Esophagus squamous epithelium (tissue), 5 donors: Measurements from ENCODE around the gene PRDM10. TPM values are rescaled to one million over a fixed set of nuclear protein-coding genes. Genes with fewer than 3 reads are reported as not detected.
"Not testable (repeated sequence)": the region's sequence is repeated elsewhere in the genome, so short reads cannot be mapped to it uniquely, and the experiment has no call there.

Experiments
- DNase-seq: peaks from one replicate; lab custom pipeline; 2025; lab: John Stamatoyannopoulos, UW
- H3K27ac ChIP-seq, 4 donors: fragments of 200-600 bp; sonication (generic); one replicate each; pipeline ENCODE4 v1.5.1; 2016 to 2019; ENCODE audit warnings: mild to moderate bottlenecking in 1 of 4
- H3K27me3 ChIP-seq, 4 donors: fragments of 200-600 bp; sonication (generic); 1 replicate in 3 of 4; 2 replicates in 1 of 4; pipeline versions ENCODE4 v1.5.1 to v1.6.0; 2017 to 2021; ENCODE audit warnings: antibody characterized with exemption in 1 of 4
- H3K36me3 ChIP-seq, 3 donors: fragments of 200-600 bp; sonication (generic); one replicate each; pipeline ENCODE4 v1.5.1; 2016 to 2019
- H3K4me1 ChIP-seq, 3 donors: fragments of 200-600 bp; sonication (generic); one replicate each; pipeline ENCODE4 v1.5.1; 2017 to 2019
- H3K4me3 ChIP-seq, 4 donors: fragments of 200-600 bp; sonication (generic); 1 replicate in 3 of 4; 2 replicates in 1 of 4; pipeline ENCODE4 v1.5.1; 2016 to 2019; ENCODE audit warnings: mild to moderate bottlenecking in 2 of 4, moderate library complexity in 1 of 4
- H3K9me3 ChIP-seq, 3 donors: fragments of 200-600 bp; sonication (generic); one replicate each; pipeline ENCODE4 v1.5.1; 2016 to 2019
- CTCF ChIP-seq, 6 experiments: fragments of 450-650 bp in 4 of 6; fragments of 200-600 bp in 2 of 6; sonication (generic) in 2 of 6; IDR thresholded peaks; one replicate each; pipeline ENCODE4 v1.5.1; 2016 to 2019; ENCODE audit warnings: antibody characterized with exemption in 6 of 6, mild to moderate bottlenecking in 4 of 6, moderate library complexity in 4 of 6
- POLR2A ChIP-seq, 4 donors: fragments of 450-650 bp; IDR thresholded peaks; one replicate each; pipeline ENCODE4 v1.6.1; 2017; ENCODE audit warnings: antibody characterized with exemption in 4 of 4, mild to moderate bottlenecking in 4 of 4, moderate library complexity in 3 of 4
- WGBS, 2 donors: methylation state at CpG; one replicate each; pipeline ENCODE4 v1.1.5; 2018; 5-methylcytosine and 5-hydroxymethylcytosine counted together
- intact Hi-C: fragments of 100-400 bp; cut with DNase I; formaldehyde crosslinking; loops from one replicate; pipeline ENCODE4 v1.15.0; 2022
- total RNA-seq, 4 donors: library from RNA; depleted of rRNA; stranded (reverse); fragments of >200 nt; gene quantifications; one replicate each; pipeline ENCODE4 v1.1.0, GENCODE V29; 2016
- donor health status: DM: yes; HTN: yes; CAD: no.

PRDM10 gene
- total RNA-seq, 4 donors from 2014 or later = 7.3 to 11.2 (median 7.7) TPM

GRCh38 chr11:130020323-130020722, 17.7 kb upstream of the PRDM10 start:
- Histone ChIP-seq H3K27me3 (no peaks in the 10 kb centered on the region), H3K4me3 (no peak overlapping the region), H3K36me3 (no peaks in the 10 kb centered on the region), H3K4me1 (peaks cover 0 to 11% (median 4%) of the 10 kb centered on the region in 3 donors), H3K9me3 (no peaks in the 10 kb centered on the region), H3K27ac (no peak overlapping the region)
- no peak for TF ChIP-seq POLR2A (IDR thresholded peaks at IDR 0.05)
- no peak for TF ChIP-seq CTCF (IDR thresholded peaks at IDR 0.05)
- intact Hi-C loops = no loop called here
- 81 to 88% methylated on average over 4 of the region's 4 CpGs for WGBS, 2 donors
- DNase-seq = no peak

DNA sequence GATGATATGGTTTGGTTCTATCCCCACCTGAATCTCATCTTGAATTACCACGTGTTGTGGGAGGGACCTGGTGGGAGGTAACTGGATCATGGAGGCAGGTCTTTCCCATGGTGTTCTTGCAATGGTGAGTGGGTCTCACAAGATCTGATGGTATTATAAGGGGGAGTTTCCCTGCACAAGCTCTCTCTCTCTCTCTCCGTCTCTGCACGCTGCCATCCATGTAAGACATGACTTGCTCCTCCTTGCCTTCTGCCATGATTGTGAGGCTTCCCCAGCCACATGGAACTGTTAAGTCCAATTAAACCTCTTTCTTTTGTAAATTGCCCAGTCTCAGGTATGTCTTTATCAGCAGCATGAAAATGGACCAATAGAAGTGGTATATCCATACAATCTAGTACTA, 13.2 kb upstream of the PRDM10 start:
- intact Hi-C loops, H3K27me3 ChIP-seq, H3K27ac ChIP-seq, H3K4me3 ChIP-seq, H3K4me1 ChIP-seq, H3K9me3 ChIP-seq, DNase-seq, H3K36me3 ChIP-seq: not testable (repeated sequence)
- 91 to 95% methylated on average over 3 of the region's 3 CpGs for WGBS, 2 donors

- H3K9me3 ChIP-seq = no peaks in the 10 kb centered on the region
- TF ChIP-seq CTCF (IDR thresholded peaks at IDR 0.05) (no peak), POLR2A (IDR thresholded peaks at IDR 0.05) (no peak)
- H3K27me3 ChIP-seq = no peaks in the 10 kb centered on the region
- H3K36me3 ChIP-seq = no peaks in the 10 kb centered on the region
- H3K4me3 ChIP-seq = no peak overlapping the region
- no peak overlapping the region for H3K27ac ChIP-seq
- intact Hi-C loops = no loop called here
- H3K4me1 ChIP-seq = peaks cover 0 to 12% (median 7%) of the 10 kb centered on the region in 3 donors
- no peak for DNase-seq
Measured at GRCh38 chr11:130008326-130008725, 5.7 kb upstream of the PRDM10 start.

DNA sequence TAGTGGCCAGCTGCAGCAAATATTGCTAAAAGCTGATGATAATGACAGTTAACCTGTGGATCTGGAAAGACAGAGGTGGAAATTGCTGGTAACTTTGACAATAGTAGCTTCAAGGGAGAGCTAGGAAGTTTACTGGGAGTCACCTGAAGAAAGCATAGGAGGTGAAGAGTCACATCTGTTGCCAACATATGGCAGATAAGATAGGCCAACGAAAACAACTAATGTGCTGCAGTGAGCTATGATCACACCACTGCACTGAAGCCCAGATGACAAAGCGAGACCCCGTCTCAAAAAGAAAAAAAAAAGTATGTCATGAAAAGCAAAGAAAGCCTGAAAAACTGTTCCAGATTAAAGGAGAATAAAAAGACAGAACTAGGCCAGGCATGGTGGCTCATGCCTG, 4.3 kb upstream of the PRDM10 start:
- Histone ChIP-seq H3K4me1 (peaks cover 0 to 12% (median 7%) of the 10 kb centered on the region in 3 donors), H3K27me3 (no peaks in the 10 kb centered on the region), H3K9me3 (no peaks in the 10 kb centered on the region), H3K4me3 (no peak overlapping the region), H3K27ac (no peak overlapping the region), H3K36me3 (no peaks in the 10 kb centered on the region)
- no peak for TF ChIP-seq POLR2A (IDR thresholded peaks at IDR 0.05)
- TF ChIP-seq CTCF (IDR thresholded peaks at IDR 0.05) = no peak
- WGBS, 2 donors = 84 to 90% methylated on average over 3 of the region's 3 CpGs
- intact Hi-C loops = no loop called here
- no peak for DNase-seq

GRCh38 chr11:130003717-130004001, 1.0 kb upstream of the PRDM10 start:
- peak overlapping the region; percentile 73 to 94 (median 90) for H3K4me3 ChIP-seq
- TF ChIP-seq CTCF (IDR thresholded peaks at IDR 0.05) (no peak), POLR2A (IDR thresholded peaks at IDR 0.05) (no peak)
- 0 to 15% methylated on average over 8 of the region's 8 CpGs for WGBS, 2 donors
- DNase-seq = no peak
- intact Hi-C loops = loop anchor here (5.0 kb wide), 1 partner anchor 64 kb away; the partner anchor contains the start of gene APLP2
- H3K9me3 ChIP-seq = no peaks in the 10 kb centered on the region
- no peaks in the 10 kb centered on the region for H3K27me3 ChIP-seq
- peaks cover 12 to 32% (median 17%) of the 10 kb centered on the region in 3 donors for H3K4me1 ChIP-seq
- H3K36me3 ChIP-seq = no peaks in the 10 kb centered on the region
- H3K27ac ChIP-seq = peak overlapping the region; percentile 99 to 100 (median 100)
